HG02588 (cell line): ENCODE results near the gene GOLGA3.

Source experiments
- ATAC-seq: cut with Tn5 transposase; IDR thresholded peaks from one replicate; pipeline ENCODE4 v1.9.1; 2021; ENCODE audit warnings: mild to moderate bottlenecking, moderate library complexity; ENCODE audit not compliant: unreplicated experiment

Gene GOLGA3

GRCh38 chr12:132724506-132725241 lies 104.0 kb downstream of the GOLGA3 start:
- no peak for ATAC-seq

- no peak for ATAC-seq
Measured at GRCh38 chr12:132723764-132724140, 104.9 kb downstream of the GOLGA3 start.

- no peak for ATAC-seq
Measured at GRCh38 chr12:132723015-132723763, 105.5 kb downstream of the GOLGA3 start.

GRCh38 chr12:132720606-132721345 lies 107.9 kb downstream of the GOLGA3 start:
- ATAC-seq = no peak

GRCh38 chr12:132719954-132720324 lies 108.7 kb downstream of the GOLGA3 start:
- ATAC-seq = no peak

- no peak for ATAC-seq
Measured at GRCh38 chr12:132719141-132719953, 109.3 kb downstream of the GOLGA3 start.
